ENCODE data around the gene PCDHGA10.
"Not testable (repeated sequence)": the region's sequence is repeated elsewhere in the genome, so short reads cannot be mapped to it uniquely, and the experiment has no call there.

The PCDHGA10 gene

DNA sequence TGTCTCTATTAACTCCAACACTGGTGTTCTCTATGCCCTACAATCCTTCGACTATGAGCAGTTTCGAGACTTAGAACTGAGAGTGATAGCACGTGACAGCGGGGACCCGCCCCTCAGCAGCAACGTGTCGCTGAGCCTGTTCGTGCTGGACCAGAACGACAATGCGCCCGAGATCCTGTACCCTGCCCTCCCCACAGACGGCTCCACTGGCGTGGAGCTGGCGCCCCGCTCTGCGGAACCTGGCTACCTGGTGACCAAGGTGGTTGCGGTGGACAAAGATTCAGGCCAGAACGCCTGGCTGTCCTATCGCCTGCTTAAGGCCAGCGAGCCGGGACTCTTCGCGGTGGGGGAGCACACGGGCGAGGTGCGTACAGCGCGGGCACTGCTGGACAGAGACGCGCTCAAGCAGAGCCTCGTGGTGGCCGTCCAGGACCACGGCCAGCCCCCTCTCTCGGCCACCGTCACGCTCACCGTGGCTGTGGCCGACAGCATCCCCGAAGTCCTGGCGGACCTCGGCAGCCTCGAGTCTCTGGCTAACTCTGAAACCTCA, 10.0 kb downstream of the PCDHGA10 start:
- DNase-seq, result no peak

DNA sequence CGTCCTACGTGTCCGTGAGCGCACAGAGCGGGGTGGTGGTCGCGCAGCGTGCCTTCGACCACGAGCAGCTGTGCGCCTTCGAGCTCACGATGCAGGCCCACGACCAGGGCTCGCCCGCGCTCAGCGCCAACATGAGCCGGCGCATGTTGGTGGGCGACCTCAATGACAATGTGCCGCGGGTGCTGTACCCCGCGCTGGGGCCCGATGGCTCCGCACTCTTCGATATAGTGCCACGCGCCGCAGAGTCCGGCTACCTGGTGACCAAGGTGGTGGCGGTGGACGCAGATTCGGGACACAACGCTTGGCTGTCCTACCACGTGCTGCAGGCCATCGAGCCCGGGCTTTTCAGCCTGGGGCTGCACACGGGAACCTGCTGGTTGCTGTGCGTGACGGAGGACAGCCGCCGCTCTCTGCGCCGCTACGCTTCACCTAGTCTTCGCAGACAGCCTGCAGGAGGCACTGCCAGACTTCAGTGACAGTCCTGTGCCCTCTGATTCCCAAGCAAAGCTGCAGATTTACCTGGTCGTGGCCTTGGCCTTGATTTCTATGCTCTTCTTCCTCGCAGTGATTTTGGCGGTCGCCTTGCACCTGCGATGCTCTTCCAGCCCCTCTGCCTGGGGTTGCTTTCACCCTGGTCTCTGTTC, 15.1 kb downstream of the PCDHGA10 start:
- no peak for DNase-seq

DNA sequence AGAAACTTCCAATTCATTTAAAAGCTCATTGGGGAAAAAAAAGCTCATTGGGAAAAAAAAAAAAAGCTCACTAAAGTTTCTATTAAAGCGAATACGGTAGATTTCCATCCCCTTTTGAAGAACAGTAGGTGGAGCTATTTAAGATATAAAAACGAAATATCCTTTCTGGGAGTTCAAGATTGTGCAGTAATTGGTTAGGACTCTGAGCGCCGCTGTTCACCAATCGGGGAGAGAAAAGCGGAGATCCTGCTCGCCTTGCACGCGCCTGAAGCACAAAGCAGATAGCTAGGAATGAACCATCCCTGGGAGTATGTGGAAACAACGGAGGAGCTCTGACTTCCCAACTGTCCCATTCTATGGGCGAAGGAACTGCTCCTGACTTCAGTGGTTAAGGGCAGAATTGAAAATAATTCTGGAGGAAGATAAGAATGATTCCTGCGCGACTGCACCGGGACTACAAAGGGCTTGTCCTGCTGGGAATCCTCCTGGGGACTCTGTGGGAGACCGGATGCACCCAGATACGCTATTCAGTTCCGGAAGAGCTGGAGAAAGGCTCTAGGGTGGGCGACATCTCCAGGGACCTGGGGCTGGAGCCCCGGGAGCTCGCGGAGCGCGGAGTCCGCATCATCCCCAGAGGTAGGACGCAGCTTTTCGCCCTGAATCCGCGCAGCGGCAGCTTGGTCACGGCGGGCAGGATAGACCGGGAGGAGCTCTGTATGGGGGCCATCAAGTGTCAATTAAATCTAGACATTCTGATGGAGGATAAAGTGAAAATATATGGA, 17.7 kb downstream of the PCDHGA10 start, which contains the start of gene PCDHGA12:
Gene PCDHGA12, plus strand, starts transcription at position 176 of the 782 bp plus-strand sequence. Its CDS starts 253 bp downstream, at position 429.
- no peak for DNase-seq

DNA sequence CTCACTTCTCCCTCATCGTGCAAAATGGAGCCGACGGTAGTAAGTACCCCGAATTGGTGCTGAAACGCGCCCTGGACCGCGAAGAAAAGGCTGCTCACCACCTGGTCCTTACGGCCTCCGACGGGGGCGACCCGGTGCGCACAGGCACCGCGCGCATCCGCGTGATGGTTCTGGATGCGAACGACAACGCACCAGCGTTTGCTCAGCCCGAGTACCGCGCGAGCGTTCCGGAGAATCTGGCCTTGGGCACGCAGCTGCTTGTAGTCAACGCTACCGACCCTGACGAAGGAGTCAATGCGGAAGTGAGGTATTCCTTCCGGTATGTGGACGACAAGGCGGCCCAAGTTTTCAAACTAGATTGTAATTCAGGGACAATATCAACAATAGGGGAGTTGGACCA, 18.5 kb downstream of the PCDHGA10 start:
- DNase-seq, result no peak

DNA sequence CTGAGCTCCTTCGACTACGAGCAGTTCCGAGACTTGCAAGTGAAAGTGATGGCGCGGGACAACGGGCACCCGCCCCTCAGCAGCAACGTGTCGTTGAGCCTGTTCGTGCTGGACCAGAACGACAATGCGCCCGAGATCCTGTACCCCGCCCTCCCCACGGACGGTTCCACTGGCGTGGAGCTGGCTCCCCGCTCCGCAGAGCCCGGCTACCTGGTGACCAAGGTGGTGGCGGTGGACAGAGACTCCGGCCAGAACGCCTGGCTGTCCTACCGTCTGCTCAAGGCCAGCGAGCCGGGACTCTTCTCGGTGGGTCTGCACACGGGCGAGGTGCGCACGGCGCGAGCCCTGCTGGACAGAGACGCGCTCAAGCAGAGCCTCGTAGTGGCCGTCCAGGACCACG, 19.5 kb downstream of the PCDHGA10 start:
- DNase-seq, result not testable (repeated sequence)

DNA sequence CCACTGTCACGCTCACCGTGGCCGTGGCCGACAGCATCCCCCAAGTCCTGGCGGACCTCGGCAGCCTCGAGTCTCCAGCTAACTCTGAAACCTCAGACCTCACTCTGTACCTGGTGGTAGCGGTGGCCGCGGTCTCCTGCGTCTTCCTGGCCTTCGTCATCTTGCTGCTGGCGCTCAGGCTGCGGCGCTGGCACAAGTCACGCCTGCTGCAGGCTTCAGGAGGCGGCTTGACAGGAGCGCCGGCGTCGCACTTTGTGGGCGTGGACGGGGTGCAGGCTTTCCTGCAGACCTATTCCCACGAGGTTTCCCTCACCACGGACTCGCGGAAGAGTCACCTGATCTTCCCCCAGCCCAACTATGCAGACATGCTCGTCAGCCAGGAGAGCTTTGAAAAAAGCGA, 19.9 kb downstream of the PCDHGA10 start:
- DNase-seq, result not testable (repeated sequence)

DNA sequence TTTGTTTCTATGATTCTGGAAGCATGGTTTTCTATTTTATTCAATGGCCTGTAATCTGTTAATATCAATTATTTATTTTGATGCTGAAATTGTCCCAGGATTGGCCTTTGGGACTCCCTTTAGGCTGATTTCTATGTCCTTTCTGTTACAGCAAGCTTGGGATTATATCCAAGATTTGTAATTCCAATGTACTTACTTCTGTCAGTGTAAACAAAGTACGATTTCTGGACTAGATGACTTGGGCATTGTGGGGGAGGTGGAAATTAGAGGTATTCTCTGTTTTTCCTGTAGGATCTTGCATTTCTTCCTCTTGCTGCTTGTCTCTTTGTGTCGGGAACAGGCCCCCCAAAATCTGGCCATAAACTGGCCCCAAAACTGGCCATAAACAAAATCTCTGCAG, 21.2 kb downstream of the PCDHGA10 start:
- DNase-seq, result no peak

DNA sequence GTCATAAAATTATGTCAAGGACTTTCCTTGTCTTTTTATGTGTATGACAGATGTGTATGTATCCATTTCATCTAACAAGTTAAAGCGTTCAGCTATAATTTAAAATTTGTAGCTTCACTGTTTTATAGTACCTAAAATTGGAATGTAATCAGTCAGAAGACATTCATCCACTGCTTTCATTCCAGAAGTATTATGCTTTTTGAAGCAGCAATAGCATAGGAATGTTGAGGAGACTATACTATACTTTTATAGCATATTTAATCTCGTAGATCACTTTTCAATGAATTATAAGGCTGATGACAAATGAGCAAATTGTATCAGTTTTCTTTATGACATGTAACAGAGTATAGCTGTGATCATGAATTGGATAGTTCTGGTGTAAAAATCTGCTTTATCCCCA, 24.4 kb downstream of the PCDHGA10 start:
- DNase-seq, result no peak

DNA sequence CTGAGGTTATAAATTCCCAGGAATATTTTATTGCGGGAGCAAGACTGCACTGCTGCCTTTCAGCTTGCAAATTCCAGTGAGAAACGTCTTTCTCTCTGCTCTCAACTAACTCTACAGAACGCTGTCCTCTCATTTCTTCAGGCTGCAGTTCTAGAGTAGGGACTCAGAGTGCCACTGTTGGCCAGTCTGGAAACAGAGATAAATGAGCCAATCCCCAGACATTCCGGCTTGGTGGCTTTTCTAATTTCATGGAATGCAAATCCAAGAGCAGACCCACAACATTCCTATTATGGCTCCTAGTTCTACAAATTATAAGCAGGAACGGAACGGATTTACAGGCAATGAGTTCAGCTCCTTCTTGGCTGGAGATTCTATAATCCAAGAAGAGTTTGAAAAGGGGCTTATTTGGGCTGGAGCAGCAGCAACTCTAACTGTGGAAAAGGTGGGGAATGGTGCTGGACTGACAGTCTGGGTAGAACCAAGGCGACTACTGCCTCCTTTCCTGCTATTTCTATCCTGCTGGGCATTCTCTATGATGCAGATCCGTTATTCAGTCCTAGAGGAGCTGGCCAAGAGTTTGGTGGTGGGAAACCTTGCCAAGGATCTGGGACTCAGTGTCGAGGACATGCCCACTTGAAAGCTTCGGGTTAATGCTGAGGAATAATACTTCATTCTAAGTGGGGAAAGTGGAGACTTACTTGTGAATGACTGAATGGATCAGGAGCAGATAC, 26.8 kb downstream of the PCDHGA10 start:
- DNase-seq, result no peak

DNA sequence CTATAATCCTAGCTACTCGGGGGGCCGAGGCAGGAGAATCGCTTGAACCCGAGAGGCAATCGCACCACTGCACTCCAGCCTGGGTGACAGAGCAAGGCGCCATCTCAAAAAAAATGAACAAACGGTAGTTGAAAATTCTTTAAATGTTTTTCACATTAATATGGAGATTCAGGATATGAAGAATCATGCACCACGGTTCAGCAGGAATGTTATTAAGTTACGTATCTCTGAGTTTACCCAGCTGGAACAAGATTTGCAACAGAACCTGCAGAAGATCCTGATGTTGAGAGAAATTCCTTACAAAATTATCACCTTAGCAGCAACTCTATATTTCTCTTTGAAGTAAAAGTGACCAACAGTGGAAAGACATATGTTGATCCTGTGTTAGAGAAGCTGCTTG, 27.6 kb downstream of the PCDHGA10 start:
- no peak for DNase-seq

DNA sequence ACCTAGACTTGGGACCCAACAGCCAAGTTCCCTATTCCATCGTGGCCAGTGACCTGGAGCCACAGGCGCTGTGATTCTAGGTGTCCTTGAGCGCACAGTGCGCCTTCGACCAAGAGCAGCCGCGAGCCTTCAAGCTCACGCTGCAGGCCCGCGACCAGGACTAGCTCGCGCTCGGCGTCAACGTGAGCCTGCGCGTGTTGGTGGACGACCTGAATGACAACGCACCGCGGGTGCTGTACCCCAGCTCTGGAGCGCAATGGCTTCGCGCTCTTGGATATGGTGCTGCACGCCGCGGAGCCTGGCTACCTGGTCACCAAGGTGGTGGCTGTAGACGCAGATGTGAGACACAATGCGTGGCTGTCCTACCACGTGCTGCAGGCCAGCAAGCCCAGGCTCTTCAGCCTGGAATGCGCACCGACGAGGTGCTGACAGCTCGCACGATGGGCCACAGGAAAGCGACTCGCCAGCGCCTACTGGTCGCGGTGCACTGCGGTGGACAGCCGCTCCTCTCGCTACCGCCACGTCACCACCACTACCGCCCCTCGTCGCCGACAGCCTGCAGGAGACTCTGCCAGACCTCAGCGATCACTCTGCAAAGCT, 28.9 kb downstream of the PCDHGA10 start:
- DNase-seq, result no peak

DNA sequence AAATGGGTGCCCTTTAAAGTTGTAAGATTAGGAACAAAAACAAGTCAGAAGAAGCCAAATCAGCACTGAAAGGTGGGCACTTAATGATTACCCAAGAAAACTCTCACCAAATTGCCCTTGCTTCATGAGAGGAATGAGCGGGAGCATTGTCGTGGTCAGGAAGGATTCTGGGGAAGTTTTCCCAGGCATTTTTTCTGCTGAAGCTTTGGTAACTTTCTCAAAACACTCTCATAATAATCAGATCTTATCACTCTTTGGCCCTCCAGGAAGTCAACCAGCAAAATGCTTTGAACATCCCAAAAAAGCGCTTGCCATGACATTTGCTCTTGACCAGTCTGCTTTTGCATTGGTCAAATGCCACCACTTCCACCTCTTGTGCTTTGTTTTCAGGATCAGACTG, 52.6 kb downstream of the PCDHGA10 start:
- DNase-seq, result no peak
